ENCODE data around the gene OGN. TPM values are rescaled to one million over a fixed set of nuclear protein-coding genes. Genes with fewer than 3 reads are reported as not detected.

Gene OGN
- total RNA-seq, 2 experiments from 2014 or later: not detected

DNA sequence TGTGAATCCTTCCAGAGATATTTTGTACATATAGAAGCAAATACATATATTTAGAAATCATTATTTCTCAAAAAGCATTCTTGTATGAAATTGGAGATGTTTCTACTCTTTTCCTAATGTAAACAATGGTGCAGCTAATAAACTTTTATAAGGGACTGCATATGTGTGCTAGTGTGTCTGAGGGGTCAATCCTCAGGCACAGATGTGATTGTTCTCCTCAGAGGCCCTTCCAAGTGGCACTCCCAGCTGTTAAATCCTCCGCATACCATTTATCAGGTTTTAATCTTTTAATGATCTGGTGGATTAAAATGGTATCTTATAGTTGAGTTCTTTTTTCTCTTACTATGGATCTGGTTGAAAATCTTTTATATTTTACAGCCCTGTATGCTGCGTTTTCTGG lies 25.5 kb upstream of the OGN start:
- Histone ChIP-seq H3K4me1 (ENCODE audit: insufficient read depth, low read length, poor library complexity, severe bottlenecking) (no peaks in the 10 kb centered on the region), H3K79me2 (ENCODE audit: insufficient read depth, low read depth, low read length) (no peaks in the 10 kb centered on the region), H2AFZ (ENCODE audit: low read length) (no peak overlapping the region), H3K4me3 (ENCODE audit: low read depth, low read length, poor library complexity, severe bottlenecking) (no peak overlapping the region), H3K9me2 (ENCODE audit: insufficient read depth, low read length) (no peaks in the 10 kb centered on the region), H3K4me2 (ENCODE audit: low read length) (no peak overlapping the region), H3K36me3 (ENCODE audit: insufficient read depth, low read length) (no peaks in the 10 kb centered on the region), H3K27ac (ENCODE audit: low read depth, low read length, poor library complexity, severe bottlenecking) (no peak overlapping the region), H4K20me1 (ENCODE audit: insufficient read depth, low read length) (no peaks in the 10 kb centered on the region), H3K9me3 (ENCODE audit: low read length) (no peaks in the 10 kb centered on the region)
- ChIA-PET POLR2A (no interaction called here), CTCF (ENCODE audit: unreplicated experiment) (no interaction called here)
- DNase-seq (ENCODE audit: low spot score): no peak
- TF ChIP-seq EZH2phosphoT487 (IDR thresholded peaks at IDR 0.05; ENCODE audit: borderline replicate concordance, low read depth, low read length): no peak
- TF ChIP-seq, protein P1, sequence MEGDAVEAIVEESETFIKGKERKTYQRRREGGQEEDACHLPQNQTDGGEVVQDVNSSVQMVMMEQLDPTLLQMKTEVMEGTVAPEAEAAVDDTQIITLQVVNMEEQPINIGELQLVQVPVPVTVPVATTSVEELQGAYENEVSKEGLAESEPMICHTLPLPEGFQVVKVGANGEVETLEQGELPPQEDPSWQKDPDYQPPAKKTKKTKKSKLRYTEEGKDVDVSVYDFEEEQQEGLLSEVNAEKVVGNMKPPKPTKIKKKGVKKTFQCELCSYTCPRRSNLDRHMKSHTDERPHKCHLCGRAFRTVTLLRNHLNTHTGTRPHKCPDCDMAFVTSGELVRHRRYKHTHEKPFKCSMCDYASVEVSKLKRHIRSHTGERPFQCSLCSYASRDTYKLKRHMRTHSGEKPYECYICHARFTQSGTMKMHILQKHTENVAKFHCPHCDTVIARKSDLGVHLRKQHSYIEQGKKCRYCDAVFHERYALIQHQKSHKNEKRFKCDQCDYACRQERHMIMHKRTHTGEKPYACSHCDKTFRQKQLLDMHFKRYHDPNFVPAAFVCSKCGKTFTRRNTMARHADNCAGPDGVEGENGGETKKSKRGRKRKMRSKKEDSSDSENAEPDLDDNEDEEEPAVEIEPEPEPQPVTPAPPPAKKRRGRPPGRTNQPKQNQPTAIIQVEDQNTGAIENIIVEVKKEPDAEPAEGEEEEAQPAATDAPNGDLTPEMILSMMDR (conservative IDR thresholded peaks at IDR 0.05; ENCODE audit: low read length): no peak
- no TSS peak for BruUV-seq (replicated peaks)
- intact Hi-C loops (cut with micrococcal nuclease; ENCODE audit: unreplicated experiment): no loop called here

DNA sequence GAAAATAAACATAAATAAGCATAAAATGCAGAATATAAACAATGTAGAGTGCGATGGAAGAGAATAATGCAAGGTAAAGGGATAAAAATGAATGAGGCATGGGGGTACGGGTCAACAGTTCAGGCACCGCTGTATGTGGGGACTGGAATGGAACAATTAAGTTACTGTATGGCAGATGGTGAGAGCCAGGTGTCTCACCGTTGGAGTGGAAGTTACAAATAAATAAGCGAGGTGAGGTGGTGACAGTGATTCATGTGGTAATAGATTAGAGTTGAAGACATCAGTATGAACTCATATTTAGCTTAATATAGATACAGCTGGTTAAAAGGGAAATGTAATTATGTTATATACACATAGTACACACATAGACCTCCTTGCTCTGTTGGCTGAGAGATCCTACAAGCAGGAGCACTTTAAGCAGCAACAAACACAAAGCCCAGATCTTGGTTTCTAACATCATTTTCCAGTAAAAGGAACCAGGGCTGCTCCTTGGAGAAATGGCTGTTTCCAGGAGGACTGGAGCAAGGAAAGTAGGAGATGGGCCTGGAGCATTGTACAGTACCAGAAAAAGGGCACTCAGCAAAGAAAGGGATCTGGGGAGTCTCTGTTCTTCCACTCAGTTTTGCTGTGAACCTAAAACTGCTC lies 22.2 kb upstream of the OGN start:
- CTCF ChIA-PET (ENCODE audit: unreplicated experiment): no interaction called here
- H3K4me1 ChIP-seq (ENCODE audit: insufficient read depth, low read length, poor library complexity, severe bottlenecking): no peaks in the 10 kb centered on the region

DNA sequence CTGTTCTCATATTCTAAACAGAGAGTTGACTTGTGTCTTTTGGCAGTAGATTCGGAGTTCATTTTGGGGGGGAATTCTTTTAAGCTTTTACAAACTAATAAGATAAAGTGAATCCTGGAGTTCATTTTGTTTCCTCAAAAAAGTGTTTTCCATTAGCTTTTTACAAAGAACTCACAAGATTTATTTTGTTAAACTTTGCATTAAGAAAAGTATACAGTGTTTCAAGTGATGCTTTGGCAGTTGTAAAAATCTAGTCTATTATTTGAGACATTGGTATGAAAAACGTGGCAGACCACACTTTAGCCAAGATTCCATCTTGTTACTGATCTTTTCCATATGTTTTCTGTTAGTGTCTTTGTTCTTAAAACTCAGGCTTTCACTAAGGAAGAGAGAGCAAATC lies 21.1 kb upstream of the OGN start:
- no TSS peak for BruUV-seq (replicated peaks)
- Histone ChIP-seq H3K36me3 (ENCODE audit: insufficient read depth, low read length) (no peaks in the 10 kb centered on the region), H4K20me1 (ENCODE audit: insufficient read depth, low read length) (no peaks in the 10 kb centered on the region), H3K9me3 (ENCODE audit: low read length) (no peaks in the 10 kb centered on the region), H3K27ac (ENCODE audit: low read depth, low read length, poor library complexity, severe bottlenecking) (no peak overlapping the region), H3K4me3 (ENCODE audit: low read depth, low read length, poor library complexity, severe bottlenecking) (no peak overlapping the region), H3K9me2 (ENCODE audit: insufficient read depth, low read length) (no peaks in the 10 kb centered on the region), H3K4me1 (ENCODE audit: insufficient read depth, low read length, poor library complexity, severe bottlenecking) (no peaks in the 10 kb centered on the region), H3K4me2 (ENCODE audit: low read length) (no peak overlapping the region), H2AFZ (ENCODE audit: low read length) (no peak overlapping the region), H3K79me2 (ENCODE audit: insufficient read depth, low read depth, low read length) (no peaks in the 10 kb centered on the region)
- intact Hi-C loops (cut with micrococcal nuclease; ENCODE audit: unreplicated experiment): no loop called here
- ChIA-PET CTCF (ENCODE audit: unreplicated experiment) (no interaction called here), POLR2A (interaction anchor here (0.7 kb wide), 1 partner anchor 1387 kb away, joined by 3 read pairs; no protein-coding TSS in a partner anchor)
- no peak for DNase-seq (ENCODE audit: low spot score)
- no peak for TF ChIP-seq EZH2phosphoT487 (IDR thresholded peaks at IDR 0.05; ENCODE audit: borderline replicate concordance, low read depth, low read length)
- TF ChIP-seq, protein P1 (conservative IDR thresholded peaks at IDR 0.05; ENCODE audit: low read length): no peak

More for the DNA sequence above, 22.2 kb upstream of the OGN start:
- TF ChIP-seq, protein P1 (conservative IDR thresholded peaks at IDR 0.05; ENCODE audit: low read length): no peak
- no peak for TF ChIP-seq EZH2phosphoT487 (IDR thresholded peaks at IDR 0.05; ENCODE audit: borderline replicate concordance, low read depth, low read length)
- Histone ChIP-seq H3K27ac (ENCODE audit: low read depth, low read length, poor library complexity, severe bottlenecking) (no peak overlapping the region), H3K79me2 (ENCODE audit: insufficient read depth, low read depth, low read length) (no peaks in the 10 kb centered on the region), H4K20me1 (ENCODE audit: insufficient read depth, low read length) (no peaks in the 10 kb centered on the region), H3K9me3 (ENCODE audit: low read length) (no peaks in the 10 kb centered on the region), H3K9me2 (ENCODE audit: insufficient read depth, low read length) (no peaks in the 10 kb centered on the region), H3K4me3 (ENCODE audit: low read depth, low read length, poor library complexity, severe bottlenecking) (no peak overlapping the region), H3K4me2 (ENCODE audit: low read length) (no peak overlapping the region), H3K36me3 (ENCODE audit: insufficient read depth, low read length) (no peaks in the 10 kb centered on the region), H2AFZ (ENCODE audit: low read length) (no peak overlapping the region)
- POLR2A ChIA-PET: no interaction called here
- no TSS peak for BruUV-seq (replicated peaks)
- no peak for DNase-seq (ENCODE audit: low spot score)
- intact Hi-C loops (cut with micrococcal nuclease; ENCODE audit: unreplicated experiment): no loop called here
